Vagina (tissue), 2 donors: ENCODE data around the gene CPLANE2. TPM values are rescaled to one million over a fixed set of nuclear protein-coding genes. Genes with fewer than 3 reads are reported as not detected.
A peak's percentile ranks its signal among the peaks of the same experiment; 100 is the strongest.

Experiments
- DNase-seq, 2 donors: peaks; one replicate each; pipeline ENCODE4 v3.0.0-alpha.2; 2017; ENCODE audit errors: extremely low spot score in 2 of 2
- H3K27ac ChIP-seq: fragments of 200-600 bp; sonication (generic); one replicate; pipeline ENCODE4 v1.5.1; 2019
- H3K27me3 ChIP-seq: fragments of 200-600 bp; sonication (generic); one replicate; pipeline ENCODE4 v1.5.1; 2019
- H3K36me3 ChIP-seq, 2 donors: fragments of 200-600 bp; sonication (generic); one replicate each; pipeline ENCODE4 v1.5.1; 2017 to 2019
- H3K4me1 ChIP-seq: fragments of 200-600 bp; sonication (generic); one replicate; pipeline ENCODE4 v1.5.1; 2019
- H3K4me3 ChIP-seq, 2 donors: fragments of 200-600 bp; sonication (generic); 1 replicate in 1 of 2; 2 replicates in 1 of 2; pipeline ENCODE4 v1.5.1; 2016 to 2019
- H3K9me3 ChIP-seq: fragments of 200-600 bp; sonication (generic); one replicate; pipeline ENCODE4 v1.5.1; 2019
- CTCF ChIP-seq, 3 experiments: fragments of 450-650 bp in 2 of 3; fragments of 200-600 bp in 1 of 3; sonication (generic) in 1 of 3; IDR thresholded peaks; one replicate each; pipeline ENCODE4 v1.5.1; 2017 to 2019; ENCODE audit warnings: antibody characterized with exemption in 3 of 3, mild to moderate bottlenecking in 2 of 3, moderate library complexity in 2 of 3
- POLR2A ChIP-seq, 2 donors: fragments of 450-650 bp; IDR thresholded peaks; one replicate each; pipeline ENCODE4 v1.6.1; 2017; ENCODE audit warnings: antibody characterized with exemption in 2 of 2, mild to moderate bottlenecking in 2 of 2, moderate library complexity in 2 of 2
- POLR2AphosphoS5 ChIP-seq, 2 donors: sonication (generic); formaldehyde crosslinking; IDR thresholded peaks; one replicate each; pipeline ENCODE4 v1.9.0; 2017; ENCODE audit warnings: antibody characterized with exemption in 2 of 2, mild to moderate bottlenecking in 2 of 2, low read depth in 1 of 2; ENCODE audit not compliant: insufficient read depth in 1 of 2
- intact Hi-C: fragments of 100-400 bp; cut with DNase I; formaldehyde crosslinking; loops from one replicate; pipeline ENCODE4 v1.15.1; 2023
- total RNA-seq: library from RNA; depleted of rRNA; stranded (reverse); fragments of >200 nt; gene quantifications from one replicate; pipeline ENCODE4 v1.2.3, GENCODE V29; 2016

Gene CPLANE2
- total RNA-seq, 1 donor from 2014 or later, result 1.2 TPM

GRCh38 chr1:16204634-16205333, 32.2 kb downstream of the CPLANE2 start:
- no peak overlapping the region for H3K4me3 ChIP-seq
- peaks cover 32% of the 10 kb centered on the region for H3K4me1 ChIP-seq
- no peaks in the 10 kb centered on the region for H3K36me3 ChIP-seq
- TF ChIP-seq POLR2AphosphoS5 (IDR thresholded peaks at IDR 0.05; ENCODE audit: insufficient read depth in 1 of 2, low read depth in 1 of 2) (no peak), CTCF (IDR thresholded peaks at IDR 0.05) (peak in 1 of 3 experiments; percentile 13), POLR2A (IDR thresholded peaks at IDR 0.05) (no peak)
- no peak for DNase-seq
- H3K27me3 ChIP-seq, result no peaks in the 10 kb centered on the region
- no peak overlapping the region for H3K27ac ChIP-seq
- no peaks in the 10 kb centered on the region for H3K9me3 ChIP-seq
- intact Hi-C loops, result loop anchor here (5.0 kb wide), 1 partner anchor 158 kb away; no protein-coding TSS in a partner anchor

GRCh38 chr1:16204216-16204615, 32.8 kb downstream of the CPLANE2 start:
- DNase-seq, result no peak
- Histone ChIP-seq H3K27ac (no peak overlapping the region), H3K27me3 (no peaks in the 10 kb centered on the region), H3K36me3 (no peaks in the 10 kb centered on the region), H3K9me3 (no peaks in the 10 kb centered on the region), H3K4me1 (peaks cover 29% of the 10 kb centered on the region), H3K4me3 (no peak overlapping the region)
- intact Hi-C loops, result no loop called here
- TF ChIP-seq POLR2A (IDR thresholded peaks at IDR 0.05), result no peak
- TF ChIP-seq CTCF (IDR thresholded peaks at IDR 0.05), result no peak
- no peak for TF ChIP-seq POLR2AphosphoS5 (IDR thresholded peaks at IDR 0.05; ENCODE audit: insufficient read depth in 1 of 2, low read depth in 1 of 2)

GRCh38 chr1:16203550-16203949, 33.4 kb downstream of the CPLANE2 start:
- Histone ChIP-seq H3K36me3 (no peaks in the 10 kb centered on the region), H3K27ac (no peak overlapping the region), H3K4me3 (no peak overlapping the region), H3K9me3 (no peaks in the 10 kb centered on the region), H3K27me3 (no peaks in the 10 kb centered on the region), H3K4me1 (peaks cover 25% of the 10 kb centered on the region)
- intact Hi-C loops, result no loop called here
- no peak for TF ChIP-seq POLR2A (IDR thresholded peaks at IDR 0.05)
- no peak for TF ChIP-seq POLR2AphosphoS5 (IDR thresholded peaks at IDR 0.05; ENCODE audit: insufficient read depth in 1 of 2, low read depth in 1 of 2)
- no peak for TF ChIP-seq CTCF (IDR thresholded peaks at IDR 0.05)
- no peak for DNase-seq

GRCh38 chr1:16202281-16203210, 34.4 kb downstream of the CPLANE2 start:
- peaks cover 15% of the 10 kb centered on the region for H3K4me1 ChIP-seq
- no peak for TF ChIP-seq POLR2AphosphoS5 (IDR thresholded peaks at IDR 0.05; ENCODE audit: insufficient read depth in 1 of 2, low read depth in 1 of 2)
- no peak for TF ChIP-seq POLR2A (IDR thresholded peaks at IDR 0.05)
- no peak for TF ChIP-seq CTCF (IDR thresholded peaks at IDR 0.05)
- no peak overlapping the region for H3K27ac ChIP-seq
- intact Hi-C loops, result no loop called here
- no peaks in the 10 kb centered on the region for H3K9me3 ChIP-seq
- H3K27me3 ChIP-seq, result no peaks in the 10 kb centered on the region
- H3K4me3 ChIP-seq, result no peak overlapping the region
- no peak for DNase-seq
- no peaks in the 10 kb centered on the region for H3K36me3 ChIP-seq
